Pons (tissue), 1 donor: ENCODE data around the gene PKP1.

Source experiments
- DNase-seq: peaks from one replicate; pipeline ENCODE4 v3.0.0-alpha.2; 2016; ENCODE audit warnings: low spot score

The PKP1 gene

DNA sequence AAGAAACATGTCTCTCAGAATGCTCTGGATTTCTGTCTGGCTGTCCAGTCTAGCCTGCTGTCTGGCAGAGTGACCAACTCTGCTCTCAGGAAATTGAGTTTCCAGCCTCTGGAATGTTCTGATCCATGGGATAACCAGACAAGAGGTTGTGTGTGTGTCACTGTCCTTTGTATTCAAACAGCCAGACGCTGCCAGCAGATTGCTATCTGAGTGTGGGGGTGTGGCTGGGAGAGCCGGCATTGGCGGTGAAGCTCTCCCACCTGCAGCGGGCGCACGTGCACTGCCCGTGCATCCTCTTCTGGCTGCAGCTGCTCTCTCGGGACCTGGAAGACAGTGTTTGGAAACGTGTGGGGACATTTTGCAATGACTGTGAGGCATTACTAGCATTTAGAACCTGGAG, 26.1 kb downstream of the PKP1 start:
- DNase-seq: peak; percentile 56

- no peak for DNase-seq
These were observed 27.1 kb downstream of the PKP1 start for GRCh38 chr1:201310251-201310985.

GRCh38 chr1:201310986-201311355, 27.7 kb downstream of the PKP1 start:
- DNase-seq: no peak

- DNase-seq: no peak
These were observed 28.2 kb downstream of the PKP1 start for GRCh38 chr1:201311356-201312011.

- no peak for DNase-seq
These were observed 29.0 kb downstream of the PKP1 start for GRCh38 chr1:201312298-201312697.

DNA sequence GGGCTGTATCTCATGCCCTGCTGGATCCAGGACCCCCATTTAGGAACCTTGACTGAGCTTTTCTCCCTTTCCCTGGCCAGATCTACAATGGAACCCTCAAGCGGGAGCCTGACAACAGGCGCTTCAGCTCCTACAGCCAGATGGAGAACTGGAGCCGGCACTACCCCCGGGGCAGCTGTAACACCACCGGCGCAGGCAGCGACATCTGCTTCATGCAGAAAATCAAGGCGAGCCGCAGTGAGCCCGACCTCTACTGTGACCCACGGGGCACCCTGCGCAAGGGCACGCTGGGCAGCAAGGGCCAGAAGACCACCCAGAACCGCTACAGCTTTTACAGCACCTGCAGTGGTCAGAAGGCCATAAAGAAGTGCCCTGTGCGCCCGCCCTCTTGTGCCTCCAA, 29.8 kb downstream of the PKP1 start:
- no peak for DNase-seq

DNA sequence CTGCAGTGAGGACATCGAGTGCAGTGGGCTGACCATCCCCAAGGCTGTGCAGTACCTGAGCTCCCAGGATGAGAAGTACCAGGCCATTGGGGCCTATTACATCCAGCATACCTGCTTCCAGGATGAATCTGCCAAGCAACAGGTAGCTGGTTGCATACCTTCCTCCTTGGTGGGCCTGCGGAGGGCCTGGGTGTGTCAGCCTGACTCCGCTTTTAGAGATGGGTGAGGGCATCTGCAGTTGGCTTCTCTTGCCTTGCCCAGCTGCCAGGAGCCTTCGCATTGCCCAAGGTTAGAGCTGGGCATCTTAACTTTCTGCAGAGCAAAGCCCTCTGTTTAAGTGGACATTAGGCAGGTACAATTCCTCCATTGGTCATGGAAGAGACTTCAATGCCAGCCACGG, 33.2 kb downstream of the PKP1 start:
- DNase-seq: no peak

DNA sequence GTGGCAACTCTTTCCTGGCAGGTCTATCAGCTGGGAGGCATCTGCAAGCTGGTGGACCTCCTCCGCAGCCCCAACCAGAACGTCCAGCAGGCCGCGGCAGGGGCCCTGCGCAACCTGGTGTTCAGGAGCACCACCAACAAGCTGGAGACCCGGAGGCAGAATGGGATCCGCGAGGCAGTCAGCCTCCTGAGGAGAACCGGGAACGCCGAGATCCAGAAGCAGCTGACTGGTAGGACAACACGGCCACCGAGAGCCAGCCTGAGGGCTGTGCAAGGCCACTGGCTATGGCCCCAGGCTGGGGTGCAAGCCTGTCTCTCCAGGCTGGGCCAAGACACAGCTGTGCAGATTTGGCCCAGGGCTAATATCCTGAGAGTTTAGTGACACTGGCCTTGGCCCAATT, 34.2 kb downstream of the PKP1 start:
- DNase-seq: no peak

DNA sequence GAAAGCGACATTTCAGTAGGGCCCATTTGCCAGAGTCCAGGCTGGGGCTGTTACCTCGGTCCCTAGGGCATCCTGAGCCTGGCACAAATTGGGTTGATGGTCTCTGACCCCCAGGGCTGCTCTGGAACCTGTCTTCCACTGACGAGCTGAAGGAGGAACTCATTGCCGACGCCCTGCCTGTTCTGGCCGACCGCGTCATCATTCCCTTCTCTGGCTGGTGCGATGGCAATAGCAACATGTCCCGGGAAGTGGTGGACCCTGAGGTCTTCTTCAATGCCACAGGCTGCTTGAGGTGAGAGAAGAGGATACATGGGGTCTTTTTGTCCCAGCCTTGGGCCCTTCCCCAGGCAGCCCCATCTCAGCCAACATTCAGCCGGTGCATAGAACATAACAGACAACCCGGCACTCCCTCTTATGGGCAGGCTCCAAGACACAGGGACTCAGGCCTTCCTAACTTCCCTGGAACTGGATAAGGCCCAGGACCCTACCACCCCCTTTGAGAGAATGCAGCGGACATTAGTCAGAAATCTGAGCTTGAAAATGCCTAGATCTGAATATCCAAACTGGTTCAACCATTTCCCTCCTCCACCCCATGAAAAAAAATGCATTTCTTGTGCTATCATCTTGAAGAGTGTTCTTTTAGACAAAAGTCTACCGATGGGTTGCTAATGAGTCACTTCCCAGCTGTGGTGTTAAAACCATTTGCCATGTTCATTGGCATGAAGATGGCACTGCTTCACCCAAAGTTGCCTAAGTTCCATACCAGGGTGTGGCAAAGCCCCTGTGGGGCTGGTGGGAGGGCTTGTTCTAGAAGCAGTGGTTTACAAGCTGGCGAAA, 35.4 kb downstream of the PKP1 start:
- no peak for DNase-seq

- DNase-seq: no peak
These were observed 36.3 kb downstream of the PKP1 start for GRCh38 chr1:201319631-201320030.

GRCh38 chr1:201320168-201320788, 37.0 kb downstream of the PKP1 start:
- DNase-seq: no peak

DNA sequence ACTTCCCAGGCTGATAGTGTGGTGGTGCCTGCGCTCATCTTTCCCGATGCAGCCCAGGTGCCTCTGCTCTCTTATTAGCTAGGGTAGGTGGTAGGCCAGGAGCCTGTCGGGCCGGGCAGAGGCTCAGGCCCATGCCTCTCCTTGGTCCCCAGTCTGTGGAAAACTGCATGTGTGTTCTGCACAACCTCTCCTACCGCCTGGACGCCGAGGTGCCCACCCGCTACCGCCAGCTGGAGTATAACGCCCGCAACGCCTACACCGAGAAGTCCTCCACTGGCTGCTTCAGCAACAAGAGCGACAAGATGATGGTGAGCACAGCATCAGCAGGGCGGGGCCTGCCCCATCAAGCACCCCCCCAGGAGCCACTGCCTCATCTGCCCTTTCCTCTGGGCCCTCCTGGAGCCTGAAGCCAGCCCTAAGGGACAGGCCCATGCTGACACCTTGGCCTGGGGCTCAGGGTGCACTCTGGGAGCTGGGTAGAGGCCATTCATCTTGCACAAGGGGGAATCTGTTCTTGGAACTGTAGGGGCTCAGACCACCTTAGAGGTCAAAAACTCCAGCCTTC, 38.6 kb downstream of the PKP1 start:
- no peak for DNase-seq

DNA sequence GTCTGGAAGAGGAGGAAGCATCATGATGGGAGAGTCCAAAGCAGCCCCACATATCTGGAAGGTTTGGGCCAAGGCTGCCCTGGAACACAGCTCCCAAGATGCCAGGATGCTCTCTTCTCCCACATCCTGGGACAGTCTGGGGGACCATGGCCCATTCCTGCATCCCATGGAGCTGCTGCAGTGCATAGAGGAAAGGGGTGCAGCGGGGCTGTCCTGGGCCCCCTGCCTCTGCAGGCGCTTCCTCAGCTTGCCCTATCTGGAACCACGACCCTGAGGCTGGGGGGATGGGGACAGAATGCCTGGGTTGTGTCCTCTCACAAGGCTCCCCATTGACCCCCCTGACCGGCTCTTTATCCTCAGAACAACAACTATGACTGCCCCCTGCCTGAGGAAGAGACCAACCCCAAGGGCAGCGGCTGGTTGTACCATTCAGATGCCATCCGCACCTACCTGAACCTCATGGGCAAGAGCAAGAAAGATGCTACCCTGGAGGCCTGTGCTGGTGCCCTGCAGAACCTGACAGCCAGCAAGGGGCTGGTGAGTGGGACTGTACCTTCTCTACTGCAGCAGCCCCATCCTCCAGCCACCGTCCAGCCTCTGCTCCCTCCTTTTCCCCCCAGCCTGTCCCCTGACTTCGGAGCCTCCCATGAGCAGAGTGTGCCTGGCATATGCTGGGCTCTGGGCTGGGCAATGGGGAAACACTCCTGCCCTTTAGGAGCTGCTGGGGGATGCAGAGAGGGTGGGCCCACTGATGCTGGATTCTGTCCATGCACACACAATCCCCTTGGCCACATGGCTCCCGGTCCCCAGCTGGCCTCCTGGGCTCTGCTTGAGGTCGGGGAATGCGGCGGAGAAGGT, 39.6 kb downstream of the PKP1 start:
- no peak for DNase-seq

DNA sequence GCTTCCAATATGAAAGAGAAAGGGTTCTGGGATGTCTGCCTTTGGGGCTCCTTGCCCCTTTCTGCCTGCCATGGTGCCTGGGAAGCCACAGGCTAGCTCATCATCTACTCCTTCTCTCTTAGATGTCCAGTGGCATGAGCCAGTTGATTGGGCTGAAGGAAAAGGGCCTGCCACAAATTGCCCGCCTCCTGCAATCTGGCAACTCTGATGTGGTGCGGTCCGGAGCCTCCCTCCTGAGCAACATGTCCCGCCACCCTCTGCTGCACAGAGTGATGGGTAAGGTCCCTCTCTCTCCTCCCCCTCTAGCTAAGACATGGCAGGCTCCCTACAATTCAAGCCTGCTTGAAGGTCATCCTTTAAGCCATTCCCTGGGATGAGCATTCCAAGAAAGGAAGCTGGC, 41.0 kb downstream of the PKP1 start:
- DNase-seq: no peak

DNA sequence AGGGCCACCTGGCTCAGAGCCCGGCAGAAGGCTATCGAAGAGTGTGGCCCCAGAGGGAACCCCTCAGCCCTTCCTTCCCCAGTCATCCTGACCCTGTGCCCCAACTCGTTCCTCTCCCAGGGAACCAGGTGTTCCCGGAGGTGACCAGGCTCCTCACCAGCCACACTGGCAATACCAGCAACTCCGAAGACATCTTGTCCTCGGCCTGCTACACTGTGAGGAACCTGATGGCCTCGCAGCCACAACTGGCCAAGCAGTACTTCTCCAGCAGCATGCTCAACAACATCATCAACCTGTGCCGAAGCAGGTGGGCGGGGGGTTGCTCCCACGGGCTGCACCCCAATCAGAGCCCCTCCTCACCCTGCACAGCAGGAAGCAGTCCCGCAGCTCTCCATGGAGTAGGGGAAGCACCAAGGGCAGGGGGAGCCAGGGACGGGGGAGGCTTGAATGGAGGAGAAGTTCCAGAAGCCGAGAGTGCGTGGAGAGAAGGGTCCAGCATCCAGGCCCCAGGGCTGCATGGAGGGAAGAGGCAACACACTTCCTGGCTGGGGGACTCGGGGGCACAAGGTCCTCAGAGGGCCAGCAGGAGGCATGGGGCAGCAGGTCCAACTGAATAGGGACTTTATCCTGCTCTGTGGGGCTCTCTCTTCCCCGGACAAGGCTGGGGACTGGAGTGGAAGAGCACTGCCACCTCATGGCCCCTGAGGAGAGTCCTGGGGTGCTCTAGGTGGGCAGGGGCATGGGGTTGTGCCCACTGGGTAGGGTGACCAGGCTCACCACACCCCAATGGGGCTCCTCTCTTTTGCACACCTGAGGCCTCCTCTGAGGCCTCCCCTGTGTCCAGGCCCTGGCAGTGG, 41.7 kb downstream of the PKP1 start:
- no peak for DNase-seq

DNA sequence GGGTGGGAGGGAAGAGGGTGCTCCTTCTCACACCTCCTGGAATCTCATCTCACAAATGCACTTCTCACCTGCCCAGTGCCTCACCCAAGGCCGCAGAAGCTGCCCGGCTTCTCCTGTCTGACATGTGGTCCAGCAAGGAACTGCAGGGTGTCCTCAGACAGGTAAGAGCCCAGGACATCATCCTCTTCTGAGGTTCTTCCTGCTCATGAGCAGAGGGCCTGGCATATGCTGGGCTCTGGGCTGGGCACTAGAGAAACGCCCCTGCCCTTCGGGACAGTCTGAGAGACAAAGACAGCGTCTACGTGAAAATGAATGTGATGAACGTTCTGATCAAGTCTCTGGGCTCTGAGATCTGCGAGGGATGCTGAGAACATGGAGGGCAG, 42.4 kb downstream of the PKP1 start:
- DNase-seq: no peak

DNA sequence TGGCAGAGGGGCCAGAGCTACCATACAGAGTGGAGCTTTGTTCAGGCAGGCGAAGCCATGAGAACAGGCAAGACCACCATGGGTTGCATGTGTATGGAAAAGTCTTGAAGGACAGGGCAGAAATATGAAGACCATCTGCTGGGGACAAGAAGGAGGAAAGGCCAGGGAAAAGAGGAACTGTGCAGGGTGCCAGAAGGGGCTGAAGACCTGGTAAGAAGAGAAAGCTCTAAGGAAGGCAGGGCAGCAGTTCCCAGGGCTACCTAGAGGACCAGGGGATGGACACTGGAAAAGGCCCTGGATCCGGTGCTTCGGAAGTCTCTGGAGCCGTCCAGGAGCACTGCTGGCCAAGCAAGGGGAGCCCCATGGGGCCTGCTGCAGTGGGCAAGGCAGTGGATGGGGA, 43.4 kb downstream of the PKP1 start:
- DNase-seq: no peak

GRCh38 chr1:201327687-201328240, 44.5 kb downstream of the PKP1 start:
- no peak for DNase-seq

- no peak for DNase-seq
These were observed 45.3 kb downstream of the PKP1 start for GRCh38 chr1:201328576-201328975.

DNA sequence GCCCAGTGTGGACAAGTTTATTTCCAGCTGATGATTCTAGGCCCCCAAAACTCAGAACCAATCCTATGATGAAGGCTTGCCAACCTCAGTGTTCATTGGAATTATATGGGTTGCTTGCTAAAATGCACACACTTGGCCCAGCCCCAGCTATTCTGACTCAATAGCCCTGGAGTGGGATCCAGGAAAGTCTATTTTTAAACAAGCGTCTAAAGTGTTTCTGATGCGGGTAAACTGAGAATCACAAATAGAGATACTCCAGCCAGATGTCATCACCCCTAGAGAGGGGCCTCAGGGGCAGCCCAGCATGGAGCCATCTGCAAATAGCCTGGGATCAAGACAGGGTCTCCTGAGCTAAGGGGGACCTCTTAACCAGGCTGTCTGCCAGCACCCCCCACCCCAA, 46.0 kb downstream of the PKP1 start:
- DNase-seq: no peak
